GM19043 (cell line): ENCODE data around the gene DBX1.
"Not testable (repeated sequence)": the region's sequence is repeated elsewhere in the genome, so short reads cannot be mapped to it uniquely, and the experiment has no call there.

ENCODE experiments used
- ATAC-seq: cut with Tn5 transposase; IDR thresholded peaks from one replicate; pipeline ENCODE4 v1.9.1; 2021; ENCODE audit warnings: low read depth; ENCODE audit not compliant: unreplicated experiment

DBX1 gene, protein sequence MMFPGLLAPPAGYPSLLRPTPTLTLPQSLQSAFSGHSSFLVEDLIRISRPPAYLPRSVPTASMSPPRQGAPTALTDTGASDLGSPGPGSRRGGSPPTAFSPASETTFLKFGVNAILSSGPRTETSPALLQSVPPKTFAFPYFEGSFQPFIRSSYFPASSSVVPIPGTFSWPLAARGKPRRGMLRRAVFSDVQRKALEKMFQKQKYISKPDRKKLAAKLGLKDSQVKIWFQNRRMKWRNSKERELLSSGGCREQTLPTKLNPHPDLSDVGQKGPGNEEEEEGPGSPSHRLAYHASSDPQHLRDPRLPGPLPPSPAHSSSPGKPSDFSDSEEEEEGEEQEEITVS

DNA sequence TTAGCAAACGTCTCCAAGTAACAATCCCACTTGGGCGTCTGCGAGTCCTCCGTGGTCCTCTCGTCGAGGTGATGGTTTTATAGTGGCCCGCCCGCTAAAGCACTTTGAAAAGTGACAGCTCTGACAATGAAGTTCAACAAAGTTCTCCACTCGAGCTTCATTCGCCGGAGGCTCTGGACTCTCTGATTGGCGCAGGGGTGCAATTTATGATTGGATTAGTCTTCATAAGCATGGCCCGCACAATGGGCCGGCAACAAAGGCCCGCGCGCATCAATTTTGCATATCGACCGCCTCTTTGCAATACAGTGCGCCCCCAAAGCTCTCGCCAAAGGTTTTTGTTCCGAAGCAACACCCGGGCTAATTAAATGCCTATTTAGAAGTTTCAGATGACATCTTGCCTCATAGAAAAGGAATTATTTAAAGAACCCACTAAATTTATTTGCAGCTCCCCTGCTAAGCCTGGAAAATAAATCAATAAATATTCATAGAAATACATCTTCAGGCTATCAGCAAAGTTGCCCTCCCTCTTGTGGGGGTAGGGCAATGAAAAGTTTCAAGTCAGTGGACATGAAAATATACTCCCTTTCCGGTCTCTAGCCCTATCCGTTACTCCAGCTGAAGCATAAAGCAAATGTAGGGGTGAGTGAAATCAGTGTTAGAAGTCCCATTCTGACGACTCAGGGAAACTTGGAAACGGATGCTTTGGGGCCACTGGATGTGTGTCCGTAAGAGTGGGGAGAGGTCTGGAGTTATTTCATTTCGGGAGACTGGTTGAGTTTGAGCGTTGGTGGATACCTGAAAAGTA lies at the start of gene DBX1:
TSS of gene DBX1 (minus strand) at position 51 of the 805 bp plus-strand sequence. CDS start 151 bp downstream, outside the sequence.
- ATAC-seq, result no peak

DNA sequence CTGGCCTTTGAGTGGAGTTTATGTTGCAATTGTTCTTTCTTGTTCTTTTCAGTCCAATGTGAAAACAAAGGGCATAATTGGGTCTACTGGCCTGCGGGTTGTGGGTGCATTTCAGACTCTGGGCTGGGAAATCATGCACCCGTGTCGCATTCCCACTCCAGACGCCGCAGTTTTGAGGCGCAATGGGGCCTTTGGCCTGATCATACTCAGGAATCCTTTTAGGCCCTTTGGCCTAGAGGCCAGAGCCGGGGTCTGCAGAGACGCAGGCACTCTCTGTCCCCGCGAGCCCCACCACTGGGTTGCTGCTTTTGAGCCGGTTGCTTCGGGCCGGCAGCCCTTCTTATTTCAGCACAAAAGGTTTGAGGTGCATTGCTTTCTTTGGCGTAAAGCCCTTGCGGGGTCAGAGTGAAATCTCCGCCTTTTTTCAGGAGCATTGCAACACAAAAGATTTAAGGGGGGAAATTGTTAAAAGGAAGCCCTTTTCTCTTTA lies 48.4 kb upstream of the DBX1 start:
- ATAC-seq, result no peak

DNA sequence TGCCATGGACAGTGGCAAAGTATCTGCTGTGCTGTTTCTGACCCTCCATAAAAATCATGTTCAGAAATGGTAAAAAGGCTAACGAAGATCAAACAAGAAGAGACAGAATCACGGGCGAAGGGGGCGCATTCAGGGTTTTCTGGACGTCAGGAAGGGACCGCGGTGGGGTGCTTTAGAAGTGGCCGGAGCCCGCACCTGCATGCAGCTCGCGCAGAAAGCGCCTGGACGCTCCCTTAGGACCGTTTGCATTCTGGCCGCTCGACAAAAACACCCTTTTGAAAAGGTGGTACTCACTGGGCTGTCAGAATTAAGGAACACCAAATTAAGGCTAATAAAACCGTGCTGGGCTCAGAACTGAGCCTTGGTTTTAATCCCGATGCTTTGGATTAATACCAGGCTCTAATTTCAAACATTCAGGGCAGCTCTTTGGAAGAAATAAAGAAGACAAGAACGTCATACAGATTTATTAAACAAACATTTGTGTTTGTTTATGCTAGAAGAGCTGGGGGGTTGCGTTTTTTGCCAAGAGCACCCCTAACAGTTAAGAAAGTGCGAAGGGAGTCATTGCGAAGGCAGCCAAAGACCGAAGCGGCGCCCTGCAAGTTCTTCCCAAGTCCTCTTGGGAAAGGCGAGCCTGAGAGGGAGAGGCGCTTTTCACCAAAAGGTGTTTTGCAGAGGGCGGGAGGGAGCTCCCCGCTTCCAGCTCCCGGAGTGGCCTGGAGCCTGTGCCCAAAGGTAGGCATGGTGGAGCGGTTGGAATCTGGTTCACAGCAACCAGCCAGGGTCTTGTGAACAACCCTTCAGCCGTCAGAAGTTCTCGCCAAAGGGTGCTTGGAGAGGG lies 47.7 kb upstream of the DBX1 start:
- no peak for ATAC-seq

DNA sequence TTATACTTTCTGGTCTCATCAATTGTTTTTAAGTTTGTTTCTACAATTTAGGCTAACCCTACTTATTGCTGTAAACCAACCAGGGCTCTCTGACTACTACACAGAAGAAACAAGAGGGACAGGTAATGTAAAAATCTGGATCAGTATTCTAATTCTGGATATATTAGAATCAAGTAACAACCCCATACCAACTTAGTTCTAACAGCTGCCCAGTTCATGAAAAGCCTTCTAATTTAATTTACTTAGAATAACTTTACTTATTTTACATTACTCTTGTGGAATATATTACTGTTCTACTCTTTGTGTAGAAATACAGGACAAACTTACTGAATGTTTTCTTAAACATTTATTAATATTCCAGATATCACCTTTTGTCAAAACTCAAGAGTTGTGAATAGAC lies 45.5 kb upstream of the DBX1 start:
- no peak for ATAC-seq

DNA sequence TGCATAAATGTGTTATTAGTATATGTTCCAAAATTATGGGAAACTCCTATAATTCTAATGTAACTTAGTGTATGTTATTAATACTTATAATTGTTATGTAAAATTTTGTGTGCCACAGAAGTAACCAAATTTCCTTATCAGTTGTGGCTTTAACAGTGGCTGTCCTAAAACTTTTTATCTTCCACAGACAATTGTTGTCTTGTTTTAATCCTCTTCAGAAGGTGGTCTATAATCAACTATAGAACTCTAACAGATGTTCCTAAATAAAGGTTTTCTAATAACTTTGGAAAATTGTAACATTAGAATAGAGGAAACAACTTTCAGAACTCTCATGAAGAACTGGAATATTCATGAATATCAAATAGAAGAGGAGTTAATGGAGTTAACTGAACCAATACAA lies 44.4 kb upstream of the DBX1 start:
- no peak for ATAC-seq

DNA sequence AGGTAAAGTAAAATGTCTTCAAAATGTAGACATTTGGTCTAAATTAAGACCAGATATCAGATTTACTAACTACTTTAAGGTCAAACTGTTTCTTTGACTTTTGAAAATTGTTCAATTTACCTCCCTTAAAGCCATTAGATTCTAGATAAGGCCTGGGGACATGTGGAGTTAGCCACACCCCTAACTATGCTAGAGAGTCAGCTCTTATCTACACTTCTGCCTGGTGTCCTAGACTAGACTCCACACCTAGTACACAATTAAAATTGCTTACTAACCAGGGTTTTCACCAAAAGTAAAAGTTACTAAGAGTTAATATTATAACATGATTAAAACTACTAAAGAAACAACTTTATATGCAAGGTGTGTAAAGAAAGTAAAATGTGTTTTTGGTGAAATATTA lies 43.6 kb upstream of the DBX1 start:
- ATAC-seq, result no peak

DNA sequence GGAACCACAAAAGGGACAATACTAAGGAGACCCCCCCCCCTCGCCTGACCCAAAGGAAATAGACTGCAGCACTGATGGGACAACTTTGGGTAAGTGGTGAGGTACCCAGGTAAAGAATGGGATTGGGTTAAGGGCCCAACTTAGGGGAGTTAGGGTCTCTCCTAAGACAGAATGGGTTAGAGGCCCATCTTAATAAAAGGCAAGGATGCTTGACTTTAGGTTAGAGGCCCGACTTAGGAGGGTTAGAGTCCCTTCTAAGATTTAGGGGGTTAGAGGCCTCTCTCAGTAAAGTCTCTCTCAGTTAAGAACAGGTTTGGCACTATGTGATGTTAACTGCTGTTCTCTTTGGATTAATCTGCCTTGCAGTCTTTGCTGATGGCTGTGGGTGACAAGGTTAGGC lies 41.0 kb upstream of the DBX1 start:
- no peak for ATAC-seq

DNA sequence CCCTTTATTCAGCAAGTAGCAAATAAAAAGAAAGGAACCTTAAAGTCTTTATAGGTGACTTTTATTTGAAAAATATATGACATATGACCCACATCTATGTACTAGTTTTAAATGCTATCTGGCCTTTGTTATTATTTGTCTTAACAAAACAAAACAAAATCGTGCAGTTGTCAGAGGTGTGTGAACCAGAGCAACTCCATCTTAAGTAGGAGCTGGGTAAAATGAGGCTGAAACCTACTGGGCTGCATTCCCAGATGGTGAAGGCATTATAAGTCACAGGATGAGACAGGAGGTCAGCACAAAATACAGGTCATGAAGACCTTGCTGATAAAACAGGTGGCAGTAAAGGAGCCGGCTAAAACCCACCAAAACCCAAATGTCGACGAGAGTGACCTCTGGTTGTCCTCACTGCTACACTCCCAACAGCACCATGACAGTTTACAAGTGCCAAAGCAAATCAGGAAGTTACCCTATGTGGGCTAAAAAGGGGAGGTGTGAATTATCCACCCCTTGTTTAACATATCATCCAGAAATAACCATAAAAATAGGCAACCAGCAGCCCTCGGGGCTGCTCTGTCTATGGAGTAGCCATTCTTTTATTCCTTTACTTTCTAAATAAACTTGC lies 40.2 kb upstream of the DBX1 start:
- ATAC-seq, result not testable (repeated sequence)

DNA sequence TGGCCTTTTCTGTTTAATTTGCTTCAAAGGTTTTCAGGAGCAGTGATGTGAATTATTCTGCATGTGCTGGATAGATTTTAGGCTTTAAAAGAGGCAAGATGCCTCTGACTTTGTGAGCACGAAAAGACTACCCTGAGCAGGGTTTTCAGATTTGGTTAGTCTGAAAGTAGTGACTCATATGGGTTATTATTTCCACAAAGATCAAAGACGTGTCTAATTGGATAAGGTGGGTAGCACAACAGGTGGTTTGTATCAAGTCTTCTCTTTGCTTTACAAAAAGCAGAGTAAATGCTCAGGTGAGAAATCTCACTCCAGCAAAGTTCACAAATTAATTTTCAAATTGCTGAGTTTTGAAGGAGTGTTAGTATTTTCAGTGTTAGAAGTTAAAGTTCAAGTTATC lies 37.6 kb upstream of the DBX1 start:
- no peak for ATAC-seq

DNA sequence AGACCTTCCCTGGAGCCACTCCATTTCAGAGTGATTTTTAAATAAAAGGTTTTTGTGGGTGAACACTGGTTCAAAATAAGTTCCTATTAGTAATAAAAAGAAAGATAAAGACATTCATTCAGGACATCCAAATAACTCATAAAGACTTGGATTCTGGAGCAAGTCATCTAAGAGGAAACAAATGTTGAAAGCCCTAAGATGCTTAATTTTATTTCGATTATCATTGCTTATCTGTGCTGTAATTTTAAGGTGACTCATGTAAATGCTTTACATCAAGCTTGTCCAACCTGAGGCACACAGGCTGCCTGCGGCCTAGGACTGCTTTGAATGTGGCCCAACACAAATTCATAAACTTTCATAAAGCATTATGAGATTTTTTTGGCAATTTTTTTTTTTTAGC lies 34.2 kb upstream of the DBX1 start:
- no peak for ATAC-seq

DNA sequence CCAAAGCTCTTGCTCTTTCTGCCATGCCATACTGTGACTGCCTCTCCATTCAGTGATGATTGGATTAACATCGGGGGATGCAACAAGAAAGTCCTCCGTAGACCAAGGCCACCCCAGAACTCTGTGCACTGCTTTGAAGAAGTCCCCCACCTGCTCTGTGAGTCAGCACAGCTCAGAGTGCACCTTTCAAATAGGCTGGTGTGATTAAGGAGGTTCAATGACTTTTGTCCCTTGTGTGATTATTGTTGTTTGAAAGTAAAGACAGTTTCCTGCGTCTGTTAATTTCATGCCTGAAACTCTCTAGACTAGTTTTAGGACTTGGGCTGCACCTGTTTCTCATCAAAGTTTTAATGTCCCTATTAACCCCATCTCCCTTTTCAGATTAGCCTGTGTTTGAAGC lies 33.0 kb upstream of the DBX1 start:
- ATAC-seq, result no peak

DNA sequence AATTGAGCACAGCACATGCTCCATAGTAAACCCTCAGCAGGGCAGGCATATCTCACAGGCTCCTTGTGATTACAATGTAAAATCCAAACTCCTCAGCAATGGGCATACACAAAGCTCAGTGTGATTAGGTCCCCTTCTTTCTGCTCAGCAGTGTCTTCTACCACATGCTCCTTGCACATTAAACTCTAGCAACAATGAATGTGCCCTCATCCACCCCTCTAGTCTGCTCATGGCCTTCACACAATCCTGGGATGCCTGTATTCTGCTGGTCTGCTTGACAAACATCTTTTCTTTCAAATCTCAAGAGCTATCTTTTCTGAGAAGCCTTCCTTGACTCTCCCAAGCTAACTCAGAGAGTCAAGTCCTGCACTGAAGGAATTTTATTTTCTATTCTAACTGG lies 32.4 kb upstream of the DBX1 start:
- ATAC-seq, result no peak

DNA sequence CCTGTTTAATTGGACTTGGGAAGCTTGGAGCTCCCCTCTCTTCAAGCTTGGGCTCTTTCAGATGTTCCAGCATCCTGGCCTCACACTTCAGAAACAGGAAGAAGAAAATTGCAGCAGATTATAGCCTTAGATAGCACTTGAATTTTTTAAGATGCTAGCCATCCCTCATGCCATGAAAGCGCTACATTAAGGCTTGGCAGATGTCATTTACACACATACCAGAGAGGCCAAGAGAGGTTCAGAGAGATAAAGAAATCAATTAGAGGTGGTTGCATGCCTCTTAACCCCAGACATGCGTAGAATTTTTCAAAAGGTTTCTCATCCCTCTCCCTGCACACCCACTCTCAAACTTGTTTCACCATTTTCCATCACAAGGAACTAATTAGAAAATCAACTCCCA lies 31.9 kb upstream of the DBX1 start:
- no peak for ATAC-seq

DNA sequence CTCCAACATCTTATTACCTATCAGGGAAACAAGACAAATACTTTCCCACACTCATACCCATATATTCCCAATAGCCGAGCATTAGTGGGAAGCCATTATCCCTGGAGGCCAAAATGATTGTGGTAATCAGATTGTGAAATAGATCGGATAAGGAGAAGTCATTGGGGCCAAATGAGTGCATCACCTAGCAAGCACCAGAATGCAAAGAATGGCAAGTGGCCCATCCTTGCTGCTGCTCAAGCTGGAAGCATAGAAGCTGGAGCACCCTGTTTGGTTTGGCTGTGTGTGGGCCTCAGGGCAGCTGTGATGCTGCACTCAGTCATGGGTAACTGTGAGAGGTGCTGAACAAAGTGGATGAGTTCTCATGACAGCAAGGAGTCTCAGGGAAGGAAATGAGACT lies 18.7 kb upstream of the DBX1 start:
- no peak for ATAC-seq

DNA sequence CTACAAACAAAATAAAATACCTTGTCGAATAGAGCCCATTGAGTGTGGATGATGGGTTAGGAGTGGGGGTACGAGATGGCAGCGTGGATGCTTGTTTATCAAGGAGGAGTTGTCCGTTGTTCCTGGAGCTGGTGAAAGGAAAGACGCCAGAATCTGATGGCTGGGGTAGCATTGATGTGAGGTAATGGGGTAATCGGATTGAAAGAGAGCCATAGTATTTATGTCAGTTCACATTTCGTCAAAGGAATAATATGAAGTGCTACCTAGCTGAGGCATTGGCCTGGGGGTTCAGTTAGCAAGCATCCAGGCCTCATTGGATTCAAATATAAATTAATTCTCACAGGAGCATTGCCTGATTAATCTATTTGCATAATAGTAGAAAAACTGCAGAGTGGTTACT lies 16.9 kb upstream of the DBX1 start:
- no peak for ATAC-seq

DNA sequence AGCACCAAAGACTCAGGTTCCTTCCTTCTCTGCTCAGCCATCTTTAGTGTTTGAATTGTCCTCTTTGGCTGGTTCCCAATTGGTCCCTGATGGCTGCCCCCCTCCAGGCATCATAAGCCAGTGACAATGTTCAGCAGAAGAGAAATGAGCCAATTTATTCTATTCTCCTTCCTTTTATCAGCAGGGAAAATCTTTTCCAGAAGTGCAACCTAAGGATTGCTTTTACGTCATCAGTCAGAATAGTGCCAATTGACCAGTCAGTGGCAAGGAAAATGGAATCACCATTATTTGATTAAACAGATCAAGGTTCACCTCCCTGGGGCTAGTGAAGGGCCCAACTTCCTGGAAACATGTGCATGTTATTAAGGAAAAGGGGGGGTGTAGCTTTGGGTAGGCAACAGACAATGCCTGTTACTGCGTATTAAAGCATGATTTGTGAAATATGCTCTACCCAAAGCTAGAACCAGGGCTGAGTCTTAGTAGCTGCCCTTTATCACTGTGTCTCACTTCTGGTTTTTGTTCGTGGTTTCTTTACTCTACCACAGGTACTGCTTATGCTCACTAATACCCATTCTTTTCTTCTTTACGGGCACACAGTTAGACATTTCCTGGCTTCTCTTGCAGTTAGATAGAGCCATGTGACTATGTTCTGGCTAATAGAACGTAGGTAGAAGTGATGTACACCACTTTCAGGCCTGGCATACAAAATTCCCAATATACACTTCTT lies 12.6 kb upstream of the DBX1 start:
- no peak for ATAC-seq

DNA sequence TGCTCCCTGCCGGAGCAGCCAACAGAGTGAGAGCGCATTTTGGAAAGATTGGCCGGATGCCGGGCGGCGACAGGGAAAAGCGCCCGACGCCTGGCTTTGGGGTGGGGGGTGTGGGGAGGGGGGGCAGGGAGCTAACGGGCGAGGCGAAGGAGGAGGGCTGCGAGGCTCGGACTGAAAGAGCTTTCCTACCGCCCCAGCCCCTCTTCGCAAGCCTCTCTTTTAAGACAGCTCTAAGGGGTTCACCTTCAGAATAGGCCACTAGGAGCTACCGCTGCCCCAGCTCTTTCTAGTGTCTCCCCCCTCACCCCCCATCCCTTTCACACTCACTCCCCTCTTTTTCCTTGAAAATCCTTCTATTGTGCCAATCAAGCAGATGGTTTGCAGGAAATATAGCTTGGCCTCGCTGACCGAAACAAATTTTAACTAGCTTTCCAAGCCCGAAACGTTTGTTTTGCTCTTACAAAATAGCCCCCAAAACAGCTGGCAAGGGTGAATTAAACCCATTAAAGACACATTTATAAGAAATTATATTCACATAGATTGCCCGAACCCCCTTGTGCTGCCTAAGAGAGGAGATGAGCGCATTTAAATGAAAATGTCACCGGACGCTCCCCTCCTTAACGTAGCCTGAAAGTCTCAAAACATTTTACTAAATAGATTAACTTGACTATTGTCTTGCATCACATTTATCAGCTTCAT lies 3.7 kb upstream of the DBX1 start:
- no peak for ATAC-seq

DNA sequence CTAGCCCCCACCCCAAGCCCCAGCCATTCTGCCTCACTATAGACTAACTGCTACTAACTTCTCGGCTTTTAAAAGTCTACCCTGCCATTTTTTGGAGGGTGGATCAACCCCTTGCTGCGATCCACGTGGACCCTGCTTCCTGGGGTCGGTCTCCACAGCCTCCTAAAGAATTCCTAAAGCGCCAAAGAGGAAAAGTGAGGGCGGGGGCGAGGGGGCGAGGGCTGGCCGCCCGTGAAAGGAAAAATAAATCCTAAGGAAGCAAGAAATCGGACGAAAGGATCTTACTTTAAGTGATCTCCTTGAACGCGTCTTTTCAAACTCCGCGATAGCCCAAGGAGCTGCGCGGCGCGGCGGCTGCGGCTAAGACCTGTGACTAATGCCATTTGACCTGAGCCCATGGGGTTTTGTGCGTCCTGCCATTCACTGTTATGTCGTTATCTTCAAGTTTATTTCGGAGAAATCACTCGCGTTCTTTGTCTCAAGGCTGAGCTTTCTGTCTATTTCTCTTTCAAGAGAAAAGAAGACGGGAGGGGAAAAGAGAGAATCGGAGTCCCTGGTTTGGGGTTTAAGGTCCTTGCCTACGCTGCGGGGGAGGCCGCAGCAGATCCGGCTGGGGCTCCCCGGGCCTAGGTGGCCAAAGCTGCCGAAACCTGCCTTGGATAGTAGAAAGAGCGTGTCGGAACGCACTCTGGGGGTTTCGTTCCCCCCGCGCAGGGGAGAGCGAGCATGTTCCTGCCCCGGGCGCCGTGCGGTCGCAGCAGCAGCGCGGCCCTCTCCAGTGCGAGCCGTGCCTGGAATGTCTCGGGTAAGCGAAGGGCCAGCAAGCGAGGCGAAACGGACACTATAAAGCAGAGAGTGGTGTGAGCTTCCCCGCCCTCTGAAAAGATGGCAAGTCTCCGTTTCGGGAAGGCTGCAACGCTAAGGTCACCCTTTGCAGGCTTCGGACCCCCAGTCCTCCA lies 2.8 kb upstream of the DBX1 start:
- no peak for ATAC-seq
